GM21360 (cell line): ENCODE results near the gene FOLR1.

ENCODE experiments used
- ATAC-seq: cut with Tn5 transposase; IDR thresholded peaks from one replicate; pipeline ENCODE4 v1.9.1; 2021; ENCODE audit warnings: mild to moderate bottlenecking, moderate library complexity; ENCODE audit not compliant: unreplicated experiment

FOLR1 gene

GRCh38 chr11:72222907-72223614, 31.1 kb downstream of the FOLR1 start:
- peak; percentile 64 for ATAC-seq

- ATAC-seq, result peak; percentile 42
These were observed 31.9 kb downstream of the FOLR1 start for GRCh38 chr11:72223615-72224563.

DNA sequence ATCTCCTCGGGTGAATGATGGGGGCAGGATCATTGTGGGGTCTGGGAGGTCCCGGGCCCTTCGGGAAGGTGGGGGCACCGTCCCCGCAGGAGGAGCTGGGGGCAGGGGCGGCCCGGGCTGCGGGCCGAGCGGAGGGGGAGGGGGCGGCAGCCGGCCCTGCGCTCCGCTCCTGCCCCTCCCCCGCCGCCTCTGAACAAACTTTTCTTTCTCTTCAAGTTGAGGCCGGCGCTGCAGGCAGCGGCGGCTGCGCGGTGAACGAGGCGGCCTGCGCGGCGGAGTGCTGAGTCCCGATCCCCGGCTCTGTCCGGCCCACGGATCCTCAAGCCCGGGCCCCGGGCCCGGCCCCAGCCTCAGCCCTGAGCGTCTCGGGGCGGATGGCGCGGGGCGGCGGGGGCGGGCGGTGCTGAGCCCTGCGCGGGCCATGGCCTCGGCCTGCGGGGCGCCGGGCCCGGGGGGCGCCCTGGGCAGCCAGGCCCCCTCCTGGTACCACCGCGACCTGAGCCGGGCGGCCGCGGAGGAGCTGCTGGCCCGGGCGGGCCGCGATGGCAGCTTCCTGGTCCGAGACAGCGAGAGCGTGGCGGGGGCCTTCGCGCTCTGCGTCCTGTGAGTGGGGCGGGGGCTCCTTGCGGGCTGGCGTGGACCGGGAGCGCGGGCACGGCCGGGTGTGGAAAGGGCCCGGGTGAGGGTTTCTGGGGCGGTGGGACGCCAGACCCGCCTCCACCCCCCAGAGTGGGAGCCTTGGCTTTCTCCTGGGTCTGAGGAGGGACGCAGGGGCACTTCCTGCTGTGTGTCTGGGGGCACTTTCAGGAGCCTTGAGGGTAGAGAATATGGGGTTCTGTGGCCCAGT, 32.8 kb downstream of the FOLR1 start, which contains the start of gene INPPL1:
TSS of gene INPPL1 (plus strand) at position 204 of the 847 bp plus-strand sequence. CDS start at position 422, 218 bp downstream.
- ATAC-seq, result no peak

DNA sequence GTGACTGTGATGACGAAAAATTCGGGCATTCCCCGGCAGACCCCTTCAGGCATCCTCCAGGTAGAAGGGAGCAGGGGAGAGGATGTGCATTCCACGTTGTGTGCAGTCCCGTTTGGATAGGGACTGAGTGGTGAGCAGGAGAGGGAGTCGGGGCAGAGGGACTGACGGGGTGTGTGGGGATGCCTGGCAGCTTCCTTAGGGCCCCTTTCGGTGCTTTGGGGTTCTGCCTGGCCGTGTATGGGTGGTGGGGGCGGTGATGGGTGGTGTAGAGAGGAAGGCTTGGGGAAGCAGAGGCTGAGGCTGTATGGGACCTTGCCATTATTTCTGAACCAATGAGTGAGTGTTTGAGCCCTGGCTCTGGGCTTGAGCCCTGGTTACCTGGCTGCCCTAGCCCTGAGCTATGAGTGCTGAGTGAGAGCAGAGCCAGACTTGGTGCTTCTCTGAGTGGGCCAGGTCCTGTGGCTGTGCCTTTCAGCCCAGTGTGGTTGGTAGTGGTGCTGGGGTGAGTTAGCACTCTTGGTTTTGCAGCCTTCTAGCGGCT, 33.5 kb downstream of the FOLR1 start:
- no peak for ATAC-seq

GRCh38 chr11:72226701-72227100, 34.8 kb downstream of the FOLR1 start:
- no peak for ATAC-seq

GRCh38 chr11:72227316-72228228, 35.6 kb downstream of the FOLR1 start:
- no peak for ATAC-seq

DNA sequence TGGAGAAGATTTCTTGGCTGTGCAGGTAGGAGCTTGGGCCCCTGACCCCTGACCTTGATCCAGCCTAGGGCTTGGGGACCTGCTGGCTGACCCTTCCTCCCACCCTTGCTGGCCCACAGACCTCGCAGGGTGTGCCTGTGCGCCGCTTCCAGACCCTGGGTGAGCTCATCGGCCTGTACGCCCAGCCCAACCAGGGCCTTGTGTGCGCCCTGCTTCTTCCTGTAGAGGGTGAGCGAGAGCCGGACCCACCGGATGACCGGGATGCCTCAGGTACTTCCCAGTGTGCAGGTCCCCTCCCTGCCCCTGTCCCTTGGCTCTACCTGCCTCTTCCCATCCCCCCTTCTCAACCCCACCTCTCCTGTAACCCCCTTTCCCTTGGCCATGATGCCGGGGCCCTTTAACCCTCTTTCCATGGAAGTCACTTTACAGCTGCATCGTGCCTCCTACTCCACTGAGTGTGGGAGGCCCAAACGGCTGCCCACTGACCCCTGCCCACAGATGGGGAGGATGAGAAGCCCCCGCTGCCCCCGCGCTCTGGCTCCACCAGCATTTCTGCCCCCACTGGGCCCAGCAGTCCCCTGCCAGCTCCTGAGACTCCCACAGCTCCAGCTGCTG, 36.4 kb downstream of the FOLR1 start:
- ATAC-seq, result no peak

DNA sequence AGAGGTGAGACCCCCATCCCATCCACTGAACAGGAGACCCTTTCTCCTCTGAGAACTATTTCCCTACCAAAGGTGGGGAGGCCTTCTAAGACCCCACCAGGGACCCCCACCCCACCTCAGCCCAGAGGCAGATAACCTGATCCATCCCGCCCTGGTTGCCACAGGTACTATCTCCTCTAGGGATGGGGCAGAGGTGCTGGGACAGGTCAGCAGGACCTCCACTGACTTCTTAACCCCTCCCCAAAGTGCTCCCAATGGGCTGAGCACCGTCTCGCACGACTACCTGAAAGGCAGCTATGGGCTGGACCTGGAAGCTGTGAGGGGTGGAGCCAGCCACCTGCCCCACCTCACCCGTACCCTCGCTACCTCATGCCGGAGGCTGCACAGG, 36.9 kb downstream of the FOLR1 start:
- ATAC-seq, result no peak

DNA sequence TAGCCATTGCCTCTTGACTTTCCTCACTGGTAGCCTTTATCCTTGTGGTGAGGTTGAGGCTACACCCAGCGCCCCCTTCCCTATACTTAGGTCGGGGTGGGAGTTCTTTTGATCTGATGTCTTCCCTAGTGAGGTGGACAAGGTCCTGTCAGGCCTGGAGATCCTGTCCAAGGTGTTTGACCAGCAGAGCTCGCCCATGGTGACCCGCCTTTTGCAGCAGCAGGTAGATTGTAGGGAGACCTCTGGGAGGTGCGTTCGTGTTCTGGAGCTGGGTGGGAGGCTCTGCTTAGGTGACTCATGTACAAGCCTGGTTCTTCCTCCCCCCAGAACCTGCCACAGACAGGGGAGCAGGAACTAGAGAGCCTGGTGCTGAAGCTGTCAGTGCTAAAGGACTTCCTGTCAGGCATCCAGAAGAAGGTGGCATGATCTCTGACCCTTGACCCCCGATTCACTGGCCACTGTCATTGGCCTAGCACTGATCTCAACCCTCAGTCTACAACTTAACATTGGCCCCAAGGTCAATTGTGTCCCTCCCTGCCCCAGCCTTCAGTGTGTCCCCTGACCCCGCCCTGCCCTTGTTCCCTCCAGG, 37.5 kb downstream of the FOLR1 start:
- ATAC-seq, result no peak

DNA sequence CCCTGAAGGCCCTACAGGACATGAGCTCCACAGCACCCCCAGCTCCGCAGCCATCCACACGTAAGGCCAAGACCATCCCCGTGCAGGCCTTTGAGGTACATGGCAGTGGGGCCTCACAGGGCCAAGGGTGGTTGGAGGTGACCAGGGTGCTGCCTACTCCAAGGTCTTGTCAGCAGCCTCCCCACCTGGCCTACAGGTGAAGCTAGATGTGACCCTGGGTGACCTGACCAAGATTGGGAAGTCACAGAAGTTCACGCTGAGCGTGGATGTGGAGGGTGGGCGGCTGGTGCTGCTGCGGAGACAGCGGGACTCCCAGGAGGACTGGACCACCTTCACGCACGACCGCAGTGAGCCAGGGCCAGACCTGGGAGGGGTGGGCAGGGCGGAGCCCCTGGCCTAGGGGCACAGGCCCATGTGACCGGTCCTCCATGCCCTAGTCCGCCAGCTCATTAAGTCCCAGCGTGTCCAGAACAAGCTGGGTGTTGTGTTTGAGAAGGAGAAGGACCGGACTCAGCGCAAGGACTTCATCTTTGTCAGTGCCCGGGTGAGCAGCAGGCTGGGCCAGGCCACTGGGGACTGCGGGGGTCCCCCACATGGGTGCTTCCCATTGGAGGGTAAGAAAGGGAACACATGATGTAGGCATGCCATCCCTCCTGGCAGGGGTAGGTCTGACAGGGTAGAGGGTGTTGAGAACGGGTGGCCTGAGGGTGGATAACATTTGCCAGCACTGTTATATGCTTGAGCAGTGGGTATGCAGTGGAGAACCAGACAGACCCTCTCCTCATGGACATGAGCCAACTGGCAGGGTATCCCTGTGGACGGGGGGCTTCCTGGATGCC, 38.2 kb downstream of the FOLR1 start:
- no peak for ATAC-seq

GRCh38 chr11:72230764-72231365, 38.9 kb downstream of the FOLR1 start:
- no peak for ATAC-seq

DNA sequence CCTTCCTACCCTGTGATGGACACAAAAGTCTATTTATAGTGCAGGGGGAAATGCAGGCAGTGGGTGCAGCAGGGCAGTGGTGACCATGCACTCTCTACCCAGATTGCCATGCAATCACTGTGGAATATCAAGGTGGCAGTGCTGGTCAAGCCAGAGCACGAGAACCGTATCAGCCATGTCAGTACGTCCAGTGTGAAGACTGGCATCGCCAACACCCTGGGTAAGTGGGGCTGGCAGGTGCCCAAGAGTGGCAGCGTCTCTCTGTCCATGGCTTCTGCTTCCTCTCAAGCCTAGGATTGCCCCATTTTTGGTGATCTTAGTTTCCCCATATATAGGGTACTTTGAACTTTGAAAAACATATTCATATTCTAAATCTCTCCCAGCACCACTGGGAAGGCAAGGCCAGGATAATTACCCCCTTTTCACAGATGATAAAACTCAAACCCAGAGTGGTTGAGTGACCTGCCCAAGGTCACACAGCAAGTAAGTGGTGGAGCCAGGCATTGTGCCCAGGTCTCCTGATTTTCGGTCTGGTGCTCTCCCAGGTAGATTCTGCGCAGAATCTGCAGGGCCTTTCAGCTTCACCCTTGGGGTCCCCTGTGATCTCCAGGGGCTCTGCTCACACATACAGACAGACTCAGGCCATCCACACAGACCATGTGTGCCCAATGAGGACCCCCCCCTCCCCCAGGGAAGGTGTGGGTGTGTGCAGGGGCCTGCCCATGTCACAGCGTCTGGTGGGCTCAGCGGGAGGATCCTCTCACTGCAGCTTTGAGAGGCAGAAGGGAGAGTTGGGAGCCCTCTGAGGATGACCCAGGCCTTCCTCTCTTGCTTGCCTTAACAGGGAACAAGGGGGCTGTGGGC, 39.7 kb downstream of the FOLR1 start:
- no peak for ATAC-seq

DNA sequence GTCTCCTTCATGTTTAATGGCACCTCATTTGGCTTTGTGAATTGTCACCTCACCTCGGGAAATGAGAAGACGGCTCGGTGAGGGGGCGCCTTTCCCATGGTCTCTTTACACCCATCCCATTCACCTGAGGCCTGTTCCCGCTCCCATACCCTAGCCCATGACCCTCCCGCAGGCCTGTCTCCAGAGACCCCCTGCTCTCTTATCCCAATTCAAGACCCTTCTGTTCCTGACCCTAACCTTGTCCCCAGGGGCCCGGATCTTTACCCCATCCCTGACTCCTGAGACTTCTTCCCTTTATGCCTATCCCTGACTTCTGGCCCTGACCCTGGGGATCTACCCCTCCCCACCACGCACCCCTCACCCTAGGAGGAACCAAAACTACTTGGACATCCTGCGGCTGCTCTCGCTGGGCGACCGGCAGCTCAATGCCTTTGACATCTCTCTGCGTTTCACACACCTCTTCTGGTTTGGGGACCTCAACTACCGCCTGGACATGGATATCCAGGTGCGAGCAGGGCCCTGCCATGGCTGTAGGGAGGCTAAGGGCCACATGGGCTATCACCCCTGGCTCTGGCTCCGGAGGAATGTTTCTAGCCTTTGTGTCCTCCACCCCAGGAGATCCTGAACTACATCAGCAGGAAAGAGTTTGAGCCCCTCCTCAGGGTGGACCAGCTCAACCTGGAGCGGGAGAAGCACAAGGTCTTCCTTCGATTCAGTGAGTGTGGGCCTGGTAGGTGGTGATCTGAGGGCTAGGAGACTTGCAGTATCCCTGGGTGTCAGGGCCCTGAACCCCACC, 40.5 kb downstream of the FOLR1 start:
- no peak for ATAC-seq

DNA sequence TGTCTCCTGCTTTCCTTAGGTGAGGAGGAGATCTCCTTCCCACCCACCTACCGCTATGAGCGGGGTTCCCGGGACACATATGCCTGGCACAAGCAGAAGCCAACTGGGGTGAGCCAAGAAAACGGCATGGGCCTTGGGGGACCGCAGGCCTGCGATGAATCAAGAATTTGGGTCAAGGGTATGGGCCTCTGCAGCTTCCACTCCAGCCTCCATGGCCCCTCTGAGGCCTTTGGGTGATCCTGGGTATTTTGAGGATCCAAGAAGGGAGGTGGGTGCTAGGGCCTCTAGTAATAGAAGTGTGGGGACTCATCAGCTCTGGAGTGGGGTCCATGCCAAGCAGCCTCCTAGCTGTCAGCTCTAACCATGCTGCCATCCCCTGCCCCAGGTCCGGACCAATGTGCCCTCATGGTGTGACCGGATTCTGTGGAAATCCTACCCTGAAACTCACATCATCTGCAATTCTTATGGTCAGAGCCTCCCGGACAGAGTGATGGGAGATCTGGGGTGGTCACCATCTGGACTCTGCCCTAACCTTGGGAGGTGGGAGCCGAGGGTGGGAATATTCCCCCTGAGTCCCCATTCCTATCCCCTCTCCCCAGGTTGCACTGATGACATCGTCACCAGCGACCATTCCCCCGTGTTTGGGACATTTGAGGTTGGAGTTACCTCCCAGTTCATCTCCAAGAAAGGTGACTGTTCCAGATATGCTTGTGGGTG, 41.3 kb downstream of the FOLR1 start:
- ATAC-seq, result no peak
